Amygdala (tissue), 56 donors: Measurements from ENCODE around the gene CSRNP3.
"Not testable (repeated sequence)": the region's sequence is repeated elsewhere in the genome, so short reads cannot be mapped to it uniquely, and the experiment has no call there.

Experiments
- DNase-seq, 56 donors: peaks; one replicate each; lab custom pipeline; 2025; lab: John Stamatoyannopoulos, UW

Gene CSRNP3

DNA sequence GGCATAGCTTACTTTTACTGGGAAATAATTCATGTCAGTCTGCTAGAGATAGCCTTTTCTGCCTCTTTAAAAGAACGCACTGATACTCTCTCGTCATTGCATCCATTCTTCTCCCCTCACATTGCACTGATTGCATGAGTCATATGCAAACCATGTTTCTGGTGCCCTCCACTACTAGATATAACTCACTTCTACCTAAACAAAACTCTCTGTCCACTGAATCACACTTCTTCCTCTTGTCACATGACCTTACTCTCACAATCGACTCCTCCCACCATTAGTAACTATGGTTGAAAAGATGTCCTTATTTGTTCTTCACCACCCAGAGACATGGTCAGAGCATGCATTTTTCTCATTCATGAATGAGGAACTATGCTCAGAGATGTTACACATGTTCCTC, 158.0 kb downstream of the CSRNP3 start:
- no peak for DNase-seq

DNA sequence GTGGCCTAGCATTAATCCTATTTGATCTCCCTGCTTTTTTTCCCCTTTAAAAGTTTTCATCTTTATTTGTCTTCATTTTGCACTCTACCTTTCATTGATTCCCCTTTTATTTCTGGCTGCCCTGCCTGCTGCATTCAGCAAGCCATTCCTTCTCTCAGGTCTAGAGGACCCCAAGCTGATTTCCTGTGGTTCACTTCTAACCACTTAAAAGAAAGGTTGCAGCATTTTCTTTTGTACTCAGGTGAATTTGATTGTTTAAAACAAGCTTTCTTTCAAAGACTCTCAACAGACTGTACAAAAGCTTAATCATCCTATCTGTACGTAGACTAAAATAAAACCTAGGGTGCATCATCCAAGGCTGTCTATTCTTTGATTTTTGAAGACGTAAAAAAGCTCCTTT, 160.3 kb downstream of the CSRNP3 start:
- DNase-seq: no peak

DNA sequence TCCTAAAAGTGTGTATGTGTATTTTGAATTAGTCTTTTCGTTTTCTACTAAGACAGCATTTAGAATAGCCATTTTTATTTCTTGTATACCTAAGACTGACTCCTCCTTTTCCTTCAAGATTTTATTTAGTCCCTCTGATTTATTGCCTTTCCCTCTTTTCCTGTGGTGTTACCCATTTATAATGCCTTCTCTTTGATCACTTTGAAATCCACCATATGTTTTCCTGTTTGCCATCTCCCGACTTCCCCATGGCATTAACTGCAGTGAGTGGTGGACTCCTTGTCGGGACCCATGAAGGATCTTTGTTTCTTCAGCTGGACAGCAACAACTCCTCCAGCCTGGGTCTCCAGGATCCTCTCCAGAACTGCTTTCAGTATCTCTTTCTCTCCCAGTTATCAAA, 160.7 kb downstream of the CSRNP3 start:
- no peak for DNase-seq

DNA sequence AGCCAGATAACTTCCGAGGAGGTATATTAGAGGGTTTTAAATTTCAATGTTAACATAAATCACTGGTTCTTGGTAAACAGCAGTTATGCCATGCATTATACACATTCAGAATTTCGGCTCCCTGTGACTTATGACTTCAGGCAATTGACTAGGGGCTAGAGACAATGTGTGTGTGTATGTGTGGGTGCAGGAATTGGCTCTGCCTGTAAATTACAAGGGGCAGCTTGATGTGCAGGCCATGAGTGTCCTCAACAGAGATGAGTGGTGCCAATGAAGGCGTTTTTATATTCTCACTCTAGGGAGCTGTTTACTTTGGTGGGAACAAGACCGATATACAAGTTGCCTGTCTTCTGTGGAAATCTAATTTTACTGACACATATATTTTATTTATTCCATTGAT, 161.6 kb downstream of the CSRNP3 start:
- no peak for DNase-seq

DNA sequence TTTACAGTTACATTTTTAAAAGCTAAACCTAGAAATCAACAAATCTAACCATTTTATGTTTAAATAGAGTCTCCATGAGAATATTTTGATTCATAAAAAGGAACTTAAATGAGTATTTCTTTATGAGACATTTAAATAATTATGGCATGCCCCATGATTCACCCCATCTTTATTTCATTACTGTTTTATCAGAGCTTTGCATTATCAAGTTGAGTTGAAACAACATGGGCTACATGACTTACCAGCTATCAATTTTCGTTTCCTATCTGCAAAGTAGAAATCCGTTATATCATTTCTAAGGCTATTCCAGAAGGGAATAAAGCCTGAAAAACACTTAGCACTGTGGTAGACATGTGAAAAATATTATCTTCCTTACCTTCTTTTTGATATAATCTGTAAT, 163.1 kb downstream of the CSRNP3 start:
- DNase-seq: no peak

DNA sequence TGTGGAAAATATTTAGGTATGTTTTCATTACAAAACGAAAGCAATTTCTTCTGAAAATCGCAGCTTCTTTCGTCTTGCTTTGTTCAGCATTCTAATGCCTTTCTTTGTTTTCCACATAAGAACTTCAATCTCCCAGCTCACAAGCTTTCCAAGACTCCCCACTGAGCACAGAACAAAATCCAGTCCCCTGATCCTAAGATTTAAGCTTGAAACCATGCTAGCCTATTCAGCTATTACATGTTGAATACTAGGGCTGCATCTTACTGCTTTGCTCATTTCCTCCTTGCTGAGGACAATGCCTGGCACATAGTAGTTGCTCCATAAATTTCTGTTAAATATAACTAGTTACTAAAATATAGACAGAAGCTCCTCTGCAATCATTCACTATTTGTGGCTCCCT, 163.9 kb downstream of the CSRNP3 start:
- DNase-seq: no peak

DNA sequence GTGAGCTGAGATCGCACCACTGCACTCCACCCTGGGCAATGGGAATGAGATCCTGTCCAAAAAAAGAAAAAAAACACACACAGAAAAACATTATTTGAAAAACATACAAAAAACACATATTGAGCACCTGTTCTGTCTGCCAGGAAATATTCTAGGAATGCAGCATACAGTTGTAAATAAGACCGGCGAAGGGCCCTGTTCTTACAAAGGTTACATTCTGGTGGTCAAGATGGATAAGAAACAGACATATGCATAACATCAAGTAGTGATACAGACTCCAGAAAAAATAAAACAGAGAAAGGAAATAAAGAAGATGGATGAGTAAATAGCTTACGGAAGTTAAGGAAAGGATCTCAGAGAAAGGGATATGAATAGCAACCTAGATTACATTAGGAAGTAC, 164.8 kb downstream of the CSRNP3 start:
- DNase-seq: no peak

DNA sequence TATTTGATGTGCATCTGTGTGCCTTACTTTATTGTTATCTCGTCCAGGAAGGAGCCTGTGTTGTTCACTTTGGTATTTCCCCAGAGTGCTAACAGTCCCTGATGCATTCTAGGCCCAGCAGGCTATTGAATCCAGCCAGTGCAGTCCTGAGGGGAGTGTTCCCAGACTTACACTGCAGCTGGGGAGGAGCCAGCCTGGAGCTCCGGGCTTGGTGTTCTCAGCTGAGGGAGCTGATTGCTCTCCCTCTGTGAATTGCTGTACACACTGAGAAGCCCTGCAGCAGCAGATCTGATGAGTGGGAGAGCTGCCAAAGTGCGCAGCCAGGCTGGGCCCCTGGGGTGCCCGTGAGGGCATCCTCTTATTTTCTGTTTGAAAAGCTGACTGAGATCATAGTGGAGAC, 165.4 kb downstream of the CSRNP3 start:
- peak in 55 of 56 donors; percentile 12 to 90 (median 75) for DNase-seq

DNA sequence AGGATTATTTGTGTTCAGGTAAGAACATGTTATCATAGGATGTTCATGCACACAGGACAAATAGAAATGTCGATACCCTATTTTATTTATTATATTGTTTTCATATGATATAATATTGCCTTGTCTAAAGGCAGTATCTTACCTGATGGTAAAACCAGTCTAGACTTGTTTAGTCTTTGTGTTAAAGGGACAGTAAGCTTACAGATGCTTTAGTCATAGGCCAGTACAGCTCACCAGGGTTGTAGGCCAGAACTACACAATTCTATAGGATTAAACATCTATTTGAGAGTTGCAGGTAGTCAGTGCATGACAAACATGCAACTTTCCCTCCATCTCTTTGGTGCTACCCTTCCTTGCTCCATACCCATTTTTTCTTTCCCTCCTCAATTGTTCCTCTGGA, 166.0 kb downstream of the CSRNP3 start:
- DNase-seq: no peak

DNA sequence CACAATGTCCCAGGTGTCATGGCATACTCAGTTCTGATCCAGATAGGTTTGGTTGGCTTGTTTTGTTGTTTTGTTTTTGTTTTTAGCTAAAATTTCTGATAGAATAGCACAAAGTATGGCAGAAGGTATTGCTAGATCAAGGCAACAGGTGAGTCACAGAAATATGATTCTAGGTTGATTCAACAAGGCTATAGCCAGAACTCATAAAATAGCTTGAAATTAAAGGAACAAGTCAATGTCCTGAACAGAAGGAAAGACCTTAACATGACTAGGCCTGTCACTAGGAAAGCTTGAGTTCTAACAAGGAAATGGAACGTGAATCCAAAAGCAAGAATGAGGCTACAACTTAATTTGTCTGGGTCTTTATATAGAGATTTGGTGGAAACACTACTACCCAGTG, 167.5 kb downstream of the CSRNP3 start:
- no peak for DNase-seq

DNA sequence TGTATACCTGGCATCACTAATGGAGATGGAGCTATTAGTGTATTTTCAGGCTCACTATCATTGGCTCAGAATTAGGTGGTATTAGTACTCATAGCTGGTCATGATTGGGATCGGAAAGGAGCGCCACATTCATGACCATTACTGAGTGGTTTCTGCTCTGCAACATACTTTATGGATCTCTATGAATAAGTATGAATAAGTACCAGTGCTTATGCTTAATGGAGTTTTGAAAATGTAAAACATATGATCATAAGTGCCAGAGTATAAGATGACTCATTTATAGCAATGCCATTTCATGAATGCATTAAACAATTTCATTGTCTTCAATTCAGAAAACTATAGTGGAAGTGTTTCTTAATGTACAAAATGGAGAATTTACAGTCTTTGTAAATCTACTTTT, 167.9 kb downstream of the CSRNP3 start:
- DNase-seq: no peak

DNA sequence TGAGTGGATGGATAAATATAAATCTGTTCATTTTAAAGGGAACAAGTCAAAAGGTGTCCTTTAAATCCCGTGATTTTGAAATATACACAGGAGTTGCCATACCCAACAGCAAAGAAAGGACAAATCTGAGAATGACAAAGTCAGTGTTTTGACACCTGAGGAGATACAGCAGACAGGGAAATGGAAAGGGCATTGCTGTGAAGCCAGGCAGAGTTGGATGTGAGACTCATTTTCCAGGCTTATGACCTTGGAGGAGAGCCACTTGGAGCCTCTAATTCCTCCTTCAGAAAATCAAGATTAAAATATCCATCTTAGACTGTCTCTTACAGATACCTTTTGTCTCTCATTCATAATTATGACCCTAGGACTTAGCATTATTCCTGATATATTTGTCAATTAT, 170.0 kb downstream of the CSRNP3 start:
- DNase-seq: no peak

DNA sequence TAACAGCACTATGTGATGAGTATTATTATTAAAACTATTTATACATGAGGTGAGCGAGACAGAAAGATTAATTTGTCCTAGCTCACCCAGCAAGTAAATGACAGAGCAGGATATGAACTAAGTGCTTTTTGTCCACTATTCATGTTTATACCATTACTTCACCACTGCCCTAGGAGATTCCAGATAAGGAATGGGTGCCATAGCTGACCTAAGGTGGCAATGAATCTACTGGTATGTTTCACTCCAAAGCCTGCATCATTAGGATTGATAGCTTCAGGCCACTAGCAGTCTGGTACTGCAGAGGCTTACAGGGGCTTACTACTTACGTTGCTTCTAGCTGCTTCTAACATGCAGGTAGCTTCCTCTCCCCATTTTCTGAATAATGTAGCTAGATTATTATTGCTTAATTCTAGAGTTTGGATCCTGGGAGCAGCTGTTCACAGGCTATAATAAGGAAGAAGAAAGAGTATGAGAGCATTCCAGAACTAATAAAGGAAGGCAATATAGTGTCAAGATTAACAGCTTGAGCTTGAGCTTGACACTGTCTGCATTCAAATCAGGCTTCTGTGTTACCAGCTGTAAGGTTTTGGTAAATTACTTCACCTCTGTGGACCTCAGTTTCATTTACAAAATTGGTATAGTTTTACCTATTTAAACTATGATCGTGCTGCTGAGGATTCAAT, 170.9 kb downstream of the CSRNP3 start:
- no peak for DNase-seq

DNA sequence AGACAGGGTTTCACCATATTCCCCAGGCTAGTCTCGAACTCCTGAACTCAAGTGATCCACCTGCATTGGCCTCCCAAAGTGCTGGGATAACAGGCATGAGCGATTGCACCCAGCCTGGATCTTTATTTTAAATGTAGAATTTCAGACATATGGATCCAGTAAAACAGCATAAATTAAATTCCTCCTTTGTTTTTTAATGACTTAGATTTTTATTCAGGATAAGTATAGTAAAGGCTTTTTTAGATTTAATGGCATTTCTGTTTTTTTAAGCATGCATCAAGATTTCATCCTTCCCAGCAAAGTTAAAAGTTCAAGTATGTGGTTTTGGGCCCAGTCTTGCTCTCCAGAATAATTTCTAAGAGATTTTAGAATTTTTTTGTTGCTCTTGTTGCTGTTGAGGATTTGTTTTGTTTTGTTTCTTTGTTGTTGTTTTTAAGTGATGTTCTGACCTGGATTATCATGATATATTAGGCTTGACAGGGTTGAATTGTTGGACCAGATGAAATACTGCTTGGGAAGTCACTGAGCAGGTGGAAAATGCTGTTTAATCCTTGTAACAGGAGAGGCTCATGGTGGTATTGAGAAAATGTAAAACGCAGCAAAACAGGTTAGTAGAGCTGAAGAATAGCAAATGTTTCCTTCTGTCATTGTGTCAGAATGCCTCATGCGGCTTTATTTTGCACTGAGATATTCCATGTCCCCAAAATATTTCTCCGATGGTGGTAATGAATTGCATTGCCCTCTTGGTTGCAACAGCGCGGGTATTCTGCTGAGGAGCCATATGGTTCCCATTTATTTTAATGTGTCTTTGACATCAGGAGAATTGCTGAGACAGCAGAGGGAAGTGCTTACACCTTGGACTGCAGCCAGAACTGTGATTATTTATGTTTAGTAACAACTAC, 176.7 kb downstream of the CSRNP3 start:
- peak in 1 of 56 donors; percentile 19 for DNase-seq

DNA sequence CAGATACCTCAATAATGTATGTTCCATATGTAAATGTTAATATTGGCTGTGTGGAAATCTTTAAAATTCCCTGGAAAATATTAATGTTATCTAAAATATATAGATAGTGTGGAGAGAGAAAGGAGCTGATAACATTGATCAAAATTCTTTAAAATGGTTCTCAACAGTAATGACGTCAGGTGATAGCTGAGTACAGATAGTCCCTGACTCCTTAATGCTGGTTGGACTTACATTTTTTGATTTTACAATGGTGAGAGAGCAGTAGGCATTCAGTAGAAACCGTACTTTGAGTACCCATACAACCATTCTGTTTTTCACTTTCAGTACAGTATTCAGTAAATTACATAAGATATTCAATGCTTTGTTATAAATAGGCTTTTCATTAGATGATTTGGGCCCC, 177.9 kb downstream of the CSRNP3 start:
- DNase-seq: no peak

DNA sequence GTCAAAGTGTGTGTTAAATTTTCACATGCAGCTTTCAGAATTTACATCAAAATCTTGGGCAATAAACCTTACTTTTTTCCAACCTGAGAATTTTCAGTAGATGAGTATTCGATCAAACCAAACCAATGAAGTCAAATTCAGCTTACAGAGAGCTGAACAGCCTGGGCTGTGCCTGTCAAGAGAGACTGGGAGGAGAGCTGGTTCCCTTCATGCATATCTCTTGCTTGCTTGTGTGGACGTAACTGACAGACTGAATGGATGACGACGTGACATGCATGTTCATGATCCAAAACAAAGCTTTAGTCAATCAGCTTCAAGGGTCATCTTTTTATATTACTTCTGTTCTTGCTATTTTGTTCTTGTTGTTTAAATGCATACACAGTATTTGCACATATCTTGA, 179.3 kb downstream of the CSRNP3 start:
- DNase-seq: peak in 32 of 56 donors; percentile 2 to 66 (median 14)

DNA sequence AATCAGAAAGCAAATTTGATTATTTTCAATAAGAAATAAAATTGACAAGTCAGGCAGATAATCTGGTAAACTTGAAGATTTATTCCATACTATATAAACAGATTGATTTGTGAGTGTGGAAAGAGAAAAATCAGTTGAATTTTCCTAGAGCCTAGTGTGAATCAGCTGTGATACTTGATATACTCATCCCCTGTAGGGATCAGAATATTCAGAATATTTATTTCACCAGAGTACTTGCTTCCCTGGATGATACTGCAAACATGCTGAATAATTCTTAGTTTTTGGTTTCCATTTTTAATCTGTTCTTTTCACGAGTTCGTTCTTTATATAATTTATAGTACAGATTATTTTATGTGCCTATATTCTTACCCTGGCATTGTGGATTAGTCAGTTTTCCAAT, 181.7 kb downstream of the CSRNP3 start:
- DNase-seq: no peak

DNA sequence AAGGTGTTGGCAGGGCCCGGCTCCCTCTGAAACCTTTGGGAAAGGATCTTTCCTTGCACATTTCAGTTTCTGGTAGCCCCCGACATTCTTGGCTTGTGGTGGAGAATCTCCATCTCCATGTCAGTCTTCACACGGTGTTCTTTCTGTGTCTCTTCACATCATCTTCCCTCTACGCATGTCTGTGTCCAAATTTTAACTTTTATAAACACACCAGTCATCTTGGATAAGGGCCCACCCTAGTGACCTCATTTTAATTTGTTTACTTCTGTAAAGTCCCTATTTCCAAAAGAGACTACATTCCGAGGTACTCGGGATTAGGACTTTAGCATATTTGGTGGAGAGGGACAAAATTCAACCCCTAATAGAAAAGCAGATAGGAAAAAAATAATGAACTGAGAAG, 186.2 kb downstream of the CSRNP3 start:
- no peak for DNase-seq

DNA sequence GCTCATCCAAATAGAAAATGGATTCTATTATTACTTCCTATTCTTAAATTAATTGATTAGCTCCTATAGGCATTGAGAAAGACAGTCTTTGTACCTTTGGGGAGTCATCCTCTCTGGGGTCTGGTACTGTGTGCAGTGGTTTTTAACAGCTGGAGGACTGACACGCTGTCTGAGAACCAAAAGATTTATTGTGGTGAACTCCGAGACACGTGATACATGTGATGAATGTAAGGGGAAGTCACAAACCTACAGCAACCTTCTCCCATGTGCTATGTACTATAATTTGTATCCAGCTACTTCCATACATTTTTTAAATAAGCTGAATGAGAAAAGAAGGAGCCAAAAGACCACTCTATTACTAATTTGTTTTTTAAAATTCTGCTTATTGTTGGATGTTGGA, 190.9 kb downstream of the CSRNP3 start:
- no peak for DNase-seq

DNA sequence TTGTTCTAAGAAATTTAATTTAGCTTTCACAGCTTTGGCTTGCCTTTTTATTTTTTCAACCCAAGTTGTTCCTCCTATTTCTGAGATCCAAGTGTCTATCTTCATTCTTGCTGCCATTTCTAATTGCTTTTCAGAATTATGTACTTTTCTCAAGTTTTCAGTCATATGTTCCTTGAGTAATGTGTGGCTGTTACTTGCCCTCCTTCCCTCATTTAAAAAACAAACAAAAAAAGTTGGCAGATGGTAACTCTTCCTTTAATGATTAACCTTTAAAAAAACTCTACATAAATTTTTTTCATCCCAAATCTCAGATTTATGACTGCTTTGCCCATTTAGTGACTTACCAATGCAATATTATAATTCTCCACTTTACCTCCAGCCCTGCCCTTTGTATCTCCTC, 193.2 kb downstream of the CSRNP3 start:
- no peak for DNase-seq

DNA sequence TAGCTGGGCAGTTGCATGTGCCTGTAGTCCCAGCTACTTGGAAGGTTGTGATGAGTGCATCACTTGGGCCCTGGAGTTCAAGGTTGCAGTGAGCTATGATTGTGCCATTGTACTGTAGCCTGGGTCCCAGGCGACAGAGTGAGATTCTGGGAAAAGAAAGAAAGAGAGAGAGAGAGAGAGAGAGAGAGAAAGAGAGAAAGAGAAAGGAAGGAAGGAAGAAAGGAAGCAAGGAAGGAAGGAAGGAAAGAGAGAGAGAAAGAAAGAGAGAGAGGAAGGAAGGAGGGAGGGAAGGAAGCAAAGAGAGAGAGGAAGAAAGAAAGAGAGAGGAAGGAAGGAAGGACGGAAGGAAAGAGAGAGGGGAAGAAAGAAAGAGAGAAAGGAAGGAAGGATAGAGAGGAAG, 196.1 kb downstream of the CSRNP3 start:
- DNase-seq: no peak

DNA sequence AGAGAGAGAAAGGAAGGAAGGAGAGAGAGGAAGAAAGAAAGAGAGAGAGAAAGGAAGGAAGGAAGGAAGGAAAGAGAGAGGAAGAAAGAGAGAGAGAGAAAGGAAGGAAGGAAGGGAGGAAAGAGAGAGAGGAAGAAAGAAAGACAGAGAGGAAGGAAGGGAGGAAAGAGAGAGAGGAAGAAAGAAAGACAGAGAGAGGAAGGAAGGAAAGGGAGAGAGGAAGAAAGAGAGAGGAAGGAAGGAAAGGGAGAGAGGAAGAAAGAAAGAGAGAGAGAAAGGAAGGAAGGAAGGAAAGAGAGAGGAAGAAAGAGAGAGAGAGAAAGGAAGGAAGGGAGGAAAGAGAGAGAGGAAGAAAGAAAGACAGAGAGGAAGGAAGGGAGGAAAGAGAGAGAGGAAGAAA, 196.6 kb downstream of the CSRNP3 start:
- DNase-seq: not testable (repeated sequence)
